HCT116 (cell line): Measurements from ENCODE around the gene NFIA. TPM values are rescaled to one million over a fixed set of nuclear protein-coding genes. Genes with fewer than 3 reads are reported as not detected.

Experiments
- ATAC-seq: fragments of 200-7000 bp; cut with Tn5 transposase; 2 replicates; pipeline ENCODE4 v1.9.1; 2020; ENCODE audit warnings: mild to moderate bottlenecking, moderate library complexity
- BruUV-seq: library from RNA; stranded (reverse); fragments of 400-500 nt; replicated peaks from 2 replicates; lab custom pipeline; 2021; lab: Mats Ljungman, UMichigan
- CTCF ChIA-PET: fragments of 300-600 bp; sonication (Branson Sonifier 250); formaldehyde crosslinking; loops from one replicate; lab custom pipeline; 2021; ENCODE audit warnings: antibody characterized with exemption; lab: Charles Lee
- POLR2A ChIA-PET: fragments of 300-600, 350-600 bp; sonication (Branson Sonifier 250); formaldehyde crosslinking; loops from one replicate; lab custom pipeline; 2021; ENCODE audit warnings: antibody characterized with exemption; lab: Charles Lee
- RAD21 ChIA-PET, 2 experiments: fragments of 300-600 bp; sonication (Branson Sonifier 250); formaldehyde crosslinking; loops; one replicate each; lab custom pipeline; 2023; ENCODE audit warnings: low total read pairs in 2 of 2; ENCODE audit not compliant: uncharacterized antibody in 2 of 2, unreplicated experiment in 2 of 2, low non-redundant PET in 1 of 2; lab: Charles Lee
- DNase-seq: peaks from one replicate; pipeline ENCODE4 v3.0.0-alpha.2; 2010; ENCODE audit warnings: low read depth, low spot score
- H2AFZ ChIP-seq: fragments of 200-600 bp; shearing (Covaris generic), sonication (generic); 2 replicates; pipeline ENCODE4 v1.6.1; 2017; ENCODE audit warnings: low read depth, mixed run types, mixed read lengths, antibody characterized with exemption, low read length; ENCODE audit not compliant: poor library complexity, severe bottlenecking
- H3K27ac ChIP-seq: 2 replicates; pipeline ENCODE4 v1.5.1; 2012; ENCODE audit warnings: low read depth, low read length
- H3K27me3 ChIP-seq: fragments of 200-600 bp; sonication (generic); 2 replicates; pipeline ENCODE4 v1.6.1; 2016; ENCODE audit warnings: mixed run types, low read length, mixed read lengths; ENCODE audit not compliant: insufficient read depth
- H3K36me3 ChIP-seq, 2 experiments: fragments of 200-500 bp in 1 of 2; fragments of 200-600 bp in 1 of 2; sonication (Bioruptor generic) in 1 of 2; sonication (generic) in 1 of 2; 2 replicates each; pipeline versions ENCODE4 v1.5.1 to v1.6.1; 2014 to 2016; ENCODE audit warnings: low read length in 2 of 2, inconsistent platforms in 1 of 2, mixed read lengths in 1 of 2, mixed run types in 1 of 2; ENCODE audit not compliant: insufficient read depth in 2 of 2, control insufficient read depth in 1 of 2
- H3K4me1 ChIP-seq, 2 experiments: fragments of 200-600 bp in 1 of 2; sonication (generic) in 1 of 2; 2 replicates each; pipeline versions ENCODE4 v1.5.1 to v1.6.1; 2012 to 2017; ENCODE audit warnings: low read length in 2 of 2, inconsistent platforms in 1 of 2, mild to moderate bottlenecking in 1 of 2, mixed read lengths in 1 of 2, mixed run types in 1 of 2, moderate library complexity in 1 of 2; ENCODE audit not compliant: insufficient read depth in 2 of 2, control insufficient read depth in 1 of 2
- H3K4me2 ChIP-seq: fragments of 200-600 bp; sonication (generic); 2 replicates; pipeline ENCODE4 v1.6.1; 2017; ENCODE audit warnings: mixed run types, low read length, mixed read lengths
- H3K4me3 ChIP-seq, 2 experiments: fragments of 200-600 bp in 1 of 2; sonication (generic) in 1 of 2; replicated peaks in 1 of 2; 2 replicates each; pipeline ENCODE4 v1.5.1; 2011 to 2016; ENCODE audit warnings: low read length in 2 of 2, control low read depth in 1 of 2, low read depth in 1 of 2, mild to moderate bottlenecking in 1 of 2, mixed read lengths in 1 of 2, mixed run types in 1 of 2
- H3K79me2 ChIP-seq: fragments of 200-600 bp; sonication (generic); 2 replicates; pipeline ENCODE4 v1.6.1; 2017; ENCODE audit warnings: mild to moderate bottlenecking, mixed run types, low read length, moderate library complexity, mixed read lengths; ENCODE audit not compliant: insufficient read depth
- H3K9ac ChIP-seq: fragments of 200-600 bp; sonication (generic); 2 replicates; pipeline ENCODE4 v1.6.1; 2016; ENCODE audit warnings: low read length, mixed read lengths
- H3K9me2 ChIP-seq: fragments of 200-600 bp; sonication (generic), shearing (Covaris generic); 2 replicates; pipeline ENCODE4 v1.6.1; 2017; ENCODE audit warnings: mixed run types, mild to moderate bottlenecking, moderate library complexity; ENCODE audit not compliant: insufficient read depth
- H3K9me3 ChIP-seq, 2 experiments: fragments of 200-500 bp in 1 of 2; fragments of 200-600 bp in 1 of 2; sonication (Bioruptor generic) in 1 of 2; sonication (generic) in 1 of 2; 2 replicates each; pipeline ENCODE4 v1.6.1; 2014 to 2017; ENCODE audit warnings: low read length in 2 of 2, mixed read lengths in 2 of 2, inconsistent platforms in 1 of 2, low read depth in 1 of 2, mild to moderate bottlenecking in 1 of 2, mixed run types in 1 of 2, moderate library complexity in 1 of 2; ENCODE audit not compliant: control insufficient read depth in 1 of 2, insufficient read depth in 1 of 2
- H4K20me1 ChIP-seq: fragments of 200-600 bp; sonication (generic), shearing (Covaris generic); 2 replicates; pipeline ENCODE4 v1.6.1; 2017; ENCODE audit warnings: mixed run types, mild to moderate bottlenecking, moderate library complexity; ENCODE audit not compliant: insufficient read depth
- EGR1 ChIP-seq: IDR thresholded peaks from 2 replicates; pipeline ENCODE4 v1.6.1; 2012; ENCODE audit warnings: low read depth
- ELF1 ChIP-seq: IDR thresholded peaks from 2 replicates; pipeline ENCODE4 v1.6.1; 2012; ENCODE audit warnings: low read depth, borderline replicate concordance
- MAX ChIP-seq: IDR thresholded peaks from 2 replicates; pipeline ENCODE4 v1.6.1; 2012
- SIN3A ChIP-seq: IDR thresholded peaks from 2 replicates; pipeline ENCODE4 v1.6.1; 2012; ENCODE audit warnings: low read depth
- TCF7L2 ChIP-seq: IDR thresholded peaks from 2 replicates; pipeline ENCODE4 v1.7.0; 2011; ENCODE audit warnings: borderline replicate concordance, inconsistent platforms; ENCODE audit not compliant: insufficient read depth, insufficient read length; ENCODE audit errors: extremely low read depth
- ZFX ChIP-seq: fragments of 450-650 bp; IDR thresholded peaks from 2 replicates; pipeline ENCODE4 v1.6.1; 2017
- ZNF274 ChIP-seq: fragments of 200-500 bp; sonication (Bioruptor generic); IDR thresholded peaks from 2 replicates; pipeline ENCODE4 v1.6.1; 2014; ENCODE audit warnings: mild to moderate bottlenecking, low read depth, low read length, inconsistent platforms
- intact Hi-C: fragments of 100-400 bp; cut with micrococcal nuclease; formaldehyde crosslinking; loops from 2 replicates; pipeline ENCODE4 v1.10.0; 2022
- total RNA-seq: library from RNA; stranded (reverse); gene quantifications from one replicate; pipeline ENCODE4 v1.2.1, GENCODE V29; 2021; ENCODE audit not compliant: unreplicated experiment
- TF ChIP-seq, protein P1 (sequence below): IDR thresholded peaks from 2 replicates; pipeline ENCODE4 v1.6.1; 2012; ENCODE audit warnings: low read depth

NFIA gene
- total RNA-seq, 1 experiment from 2014 or later = 17.2 TPM

DNA sequence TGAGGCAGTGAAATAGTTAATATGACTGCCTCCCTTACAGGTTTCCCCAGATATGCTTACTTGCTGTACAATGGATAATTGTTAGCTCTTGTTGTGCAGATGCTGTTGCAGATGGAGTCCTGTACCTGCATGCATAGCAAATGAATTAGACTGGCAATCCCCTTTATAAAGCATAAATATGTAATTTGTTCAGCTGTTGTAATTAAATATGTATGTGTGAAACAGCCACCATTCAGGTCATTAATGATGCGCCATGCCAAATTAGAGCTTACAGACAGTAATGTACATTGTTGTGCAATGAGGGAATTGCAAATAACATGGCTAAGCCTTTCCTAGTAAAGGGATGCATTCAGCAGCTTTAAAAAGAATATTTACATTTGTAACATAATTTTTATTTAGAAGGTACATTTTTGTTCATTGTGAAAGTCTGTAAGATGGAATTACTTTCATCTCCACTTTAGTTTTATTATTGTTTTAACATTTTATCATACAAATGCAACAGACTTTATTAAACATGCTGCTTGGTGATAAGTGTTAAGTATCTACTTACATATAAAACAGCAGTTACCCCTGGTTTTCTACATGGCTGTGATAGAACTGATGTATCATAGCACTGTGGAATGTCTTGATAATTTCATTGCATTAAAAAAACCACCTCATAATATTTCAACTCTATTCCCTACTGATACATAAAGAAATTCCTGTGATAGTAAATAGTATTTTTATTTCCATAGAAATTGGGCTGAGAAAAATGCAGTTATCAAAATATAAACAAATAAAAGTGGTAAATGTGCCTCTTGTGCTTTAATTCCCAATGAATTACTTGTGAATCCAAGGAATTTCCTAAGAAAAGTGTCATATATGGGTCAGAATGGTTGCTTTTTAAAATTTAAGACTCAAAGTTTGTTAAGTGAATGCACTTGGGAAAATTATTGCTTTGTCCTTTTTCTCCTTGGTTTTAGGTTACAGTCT lies 99.0 kb downstream of the NFIA start:
- Histone ChIP-seq H3K4me1 (no peaks in the 10 kb centered on the region), H3K9me2 (no peaks in the 10 kb centered on the region), H3K9me3 (no peaks in the 10 kb centered on the region), H3K9ac (no peak overlapping the region), H3K79me2 (no peaks in the 10 kb centered on the region), H3K36me3 (no peaks in the 10 kb centered on the region), H3K4me3 (no peak overlapping the region), H3K27ac (no peak overlapping the region), H2AFZ (no peak overlapping the region), H3K4me2 (no peak overlapping the region), H3K27me3 (no peaks in the 10 kb centered on the region), H4K20me1 (no peaks in the 10 kb centered on the region)
- intact Hi-C loops = no loop called here
- ATAC-seq (no peak), DNase-seq (no peak)
- ChIA-PET RAD21 (interaction anchor here in 1 of 2 experiments (0.7 kb wide), 1 partner anchor 149 kb away, joined by 3 read pairs; no protein-coding TSS in a partner anchor), CTCF (no interaction called here), POLR2A (no interaction called here)
- no TSS peak for BruUV-seq
- TF ChIP-seq MAX (no peak), TCF7L2 (no peak), ZNF274 (no peak), ZFX (no peak), EGR1 (no peak), SIN3A (no peak), ELF1 (no peak)
- TF ChIP-seq, protein P1, sequence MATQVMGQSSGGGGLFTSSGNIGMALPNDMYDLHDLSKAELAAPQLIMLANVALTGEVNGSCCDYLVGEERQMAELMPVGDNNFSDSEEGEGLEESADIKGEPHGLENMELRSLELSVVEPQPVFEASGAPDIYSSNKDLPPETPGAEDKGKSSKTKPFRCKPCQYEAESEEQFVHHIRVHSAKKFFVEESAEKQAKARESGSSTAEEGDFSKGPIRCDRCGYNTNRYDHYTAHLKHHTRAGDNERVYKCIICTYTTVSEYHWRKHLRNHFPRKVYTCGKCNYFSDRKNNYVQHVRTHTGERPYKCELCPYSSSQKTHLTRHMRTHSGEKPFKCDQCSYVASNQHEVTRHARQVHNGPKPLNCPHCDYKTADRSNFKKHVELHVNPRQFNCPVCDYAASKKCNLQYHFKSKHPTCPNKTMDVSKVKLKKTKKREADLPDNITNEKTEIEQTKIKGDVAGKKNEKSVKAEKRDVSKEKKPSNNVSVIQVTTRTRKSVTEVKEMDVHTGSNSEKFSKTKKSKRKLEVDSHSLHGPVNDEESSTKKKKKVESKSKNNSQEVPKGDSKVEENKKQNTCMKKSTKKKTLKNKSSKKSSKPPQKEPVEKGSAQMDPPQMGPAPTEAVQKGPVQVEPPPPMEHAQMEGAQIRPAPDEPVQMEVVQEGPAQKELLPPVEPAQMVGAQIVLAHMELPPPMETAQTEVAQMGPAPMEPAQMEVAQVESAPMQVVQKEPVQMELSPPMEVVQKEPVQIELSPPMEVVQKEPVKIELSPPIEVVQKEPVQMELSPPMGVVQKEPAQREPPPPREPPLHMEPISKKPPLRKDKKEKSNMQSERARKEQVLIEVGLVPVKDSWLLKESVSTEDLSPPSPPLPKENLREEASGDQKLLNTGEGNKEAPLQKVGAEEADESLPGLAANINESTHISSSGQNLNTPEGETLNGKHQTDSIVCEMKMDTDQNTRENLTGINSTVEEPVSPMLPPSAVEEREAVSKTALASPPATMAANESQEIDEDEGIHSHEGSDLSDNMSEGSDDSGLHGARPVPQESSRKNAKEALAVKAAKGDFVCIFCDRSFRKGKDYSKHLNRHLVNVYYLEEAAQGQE = no peak
